CD4-positive, alpha-beta T cell treated with Interleukin-17A for 1 hour (primary cell): Measurements from ENCODE around the gene GPR152.
"Not testable (repeated sequence)": the region's sequence is repeated elsewhere in the genome, so short reads cannot be mapped to it uniquely, and the experiment has no call there.

Experiments used
- DNase-seq: peaks from one replicate; pipeline ENCODE4 v3.0.0-alpha.2; 2020

The GPR152 gene

DNA sequence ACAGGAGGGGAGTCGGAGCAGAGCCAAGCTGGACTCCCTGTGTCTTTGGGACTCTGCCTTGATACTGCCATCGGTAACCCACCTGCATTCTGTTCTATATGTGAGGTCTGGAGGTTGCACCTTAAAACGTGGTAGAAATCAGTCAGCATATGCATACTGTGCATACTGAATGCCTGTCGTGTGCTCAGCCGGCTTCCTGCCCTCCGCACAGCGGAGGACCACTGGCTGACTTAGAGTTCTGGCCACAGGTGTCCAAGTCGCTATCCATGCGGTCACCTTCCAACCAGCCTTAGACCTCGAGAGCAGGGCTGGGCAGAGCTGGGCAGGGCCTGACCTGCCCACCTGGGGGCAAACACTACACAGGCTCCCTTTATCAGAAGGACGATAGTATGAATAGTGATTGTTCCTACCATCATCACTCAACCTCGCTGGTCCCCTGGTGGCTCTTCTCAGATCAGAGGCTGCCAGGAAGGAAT lies 44.8 kb downstream of the GPR152 start:
- DNase-seq = no peak

DNA sequence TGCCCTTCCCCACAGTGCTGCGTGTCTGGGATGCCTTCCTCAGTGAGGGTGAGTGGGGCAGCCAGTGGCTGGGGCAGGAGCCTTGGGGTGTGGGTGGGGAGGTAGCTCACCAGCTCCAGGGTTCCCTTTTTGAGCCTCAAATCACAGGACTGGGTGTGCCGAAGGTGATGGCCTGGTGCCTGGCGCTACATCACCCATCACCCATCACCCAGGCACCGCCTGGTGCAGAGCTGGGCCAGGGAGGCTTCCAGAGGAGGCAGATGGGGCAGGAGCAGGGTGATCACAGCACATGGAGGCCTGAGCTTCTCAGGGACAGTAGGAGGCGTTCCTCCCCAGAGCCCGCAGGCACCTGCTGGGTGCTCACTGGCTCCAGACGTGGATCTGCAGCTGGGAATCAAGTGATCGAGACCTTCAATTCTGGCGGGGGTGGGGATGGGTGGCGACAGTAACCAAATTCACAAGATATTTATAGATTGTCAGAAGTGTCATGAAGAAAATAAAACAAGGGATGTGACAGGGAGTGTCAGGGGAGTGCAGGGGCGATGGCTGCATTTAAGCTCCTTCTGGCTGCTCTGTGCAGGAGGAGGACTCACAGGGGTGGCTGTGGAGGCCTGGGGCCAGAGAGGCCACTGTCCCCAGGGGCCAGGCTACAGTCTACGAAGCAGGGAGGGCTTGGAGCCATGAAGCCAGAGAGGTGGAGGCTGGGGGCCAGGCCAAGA lies 45.4 kb downstream of the GPR152 start:
- peak; percentile 42 for DNase-seq

DNA sequence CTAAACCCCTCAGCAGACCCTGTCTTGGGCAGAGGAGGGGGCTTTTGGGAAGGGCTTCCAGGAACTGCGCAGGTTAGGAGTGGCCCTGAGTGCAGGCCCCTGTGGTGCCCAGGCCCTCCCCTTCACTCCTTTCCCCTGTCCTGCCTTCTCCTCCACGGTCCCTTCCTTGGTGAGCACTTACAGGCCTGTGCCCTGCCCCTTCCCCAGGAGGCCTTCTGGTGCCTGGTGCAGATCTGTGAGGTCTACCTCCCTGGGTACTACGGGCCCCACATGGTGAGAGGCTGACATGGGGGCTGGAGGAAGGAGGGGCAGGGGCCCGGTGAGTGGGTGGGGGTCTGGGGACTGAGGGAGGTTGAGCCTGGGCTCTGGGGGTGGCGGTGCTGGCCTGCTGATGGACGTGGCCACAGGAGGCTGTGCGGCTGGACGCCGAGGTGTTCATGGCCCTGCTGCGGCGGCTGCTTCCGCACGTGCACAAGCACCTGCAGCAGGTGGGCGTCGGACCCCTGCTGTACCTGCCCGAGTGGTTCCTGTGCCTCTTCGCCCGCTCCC lies 46.0 kb downstream of the GPR152 start:
- no peak for DNase-seq

DNA sequence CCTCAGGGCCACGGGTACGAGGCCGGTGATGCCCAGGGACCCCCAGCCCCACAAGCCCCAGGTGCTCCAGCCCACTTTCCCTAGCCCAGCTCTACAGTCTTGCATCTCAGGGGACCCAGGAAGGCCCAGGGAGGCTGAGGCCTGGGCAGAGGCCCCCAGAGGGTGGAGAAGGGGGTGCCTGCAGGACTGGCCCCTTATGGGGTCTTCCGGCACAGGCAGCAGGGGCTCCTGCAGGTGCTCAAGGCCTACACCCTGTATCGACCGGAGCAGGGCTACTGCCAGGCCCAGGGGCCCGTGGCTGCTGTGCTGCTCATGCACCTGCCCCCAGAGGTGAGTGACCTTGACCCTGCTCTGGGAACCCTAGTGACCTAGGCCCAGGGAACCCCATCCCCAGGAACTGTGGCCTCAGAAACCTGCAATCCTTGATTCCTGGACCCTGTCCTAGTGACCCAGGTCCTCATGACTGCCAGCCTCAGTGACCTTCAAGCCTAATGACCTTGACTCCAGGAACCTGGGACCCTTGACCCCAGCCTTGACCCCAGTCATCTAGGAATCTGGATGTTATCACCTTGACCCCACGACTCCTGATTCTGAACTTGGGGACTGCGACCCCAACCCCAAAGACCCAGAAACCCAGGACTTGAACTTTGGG lies 46.7 kb downstream of the GPR152 start:
- no peak for DNase-seq

DNA sequence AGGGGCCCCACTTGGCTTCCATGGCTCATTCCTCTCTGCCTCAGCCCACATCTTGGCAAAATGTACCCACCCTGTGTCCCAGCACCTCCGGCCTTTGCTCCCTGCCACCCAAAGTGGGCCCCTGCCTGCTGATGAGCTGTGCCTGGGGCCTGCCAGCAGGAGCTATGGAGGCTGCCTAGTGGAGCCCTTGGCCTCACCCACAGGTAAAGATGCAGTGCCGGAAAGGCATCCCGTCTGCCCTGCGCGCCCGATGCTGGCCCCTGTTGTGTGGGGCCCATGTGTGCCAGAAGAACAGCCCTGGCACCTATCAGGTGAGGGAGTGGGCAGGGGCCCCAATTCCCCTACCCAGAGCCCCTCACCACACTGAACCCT lies 47.3 kb downstream of the GPR152 start:
- no peak for DNase-seq

DNA sequence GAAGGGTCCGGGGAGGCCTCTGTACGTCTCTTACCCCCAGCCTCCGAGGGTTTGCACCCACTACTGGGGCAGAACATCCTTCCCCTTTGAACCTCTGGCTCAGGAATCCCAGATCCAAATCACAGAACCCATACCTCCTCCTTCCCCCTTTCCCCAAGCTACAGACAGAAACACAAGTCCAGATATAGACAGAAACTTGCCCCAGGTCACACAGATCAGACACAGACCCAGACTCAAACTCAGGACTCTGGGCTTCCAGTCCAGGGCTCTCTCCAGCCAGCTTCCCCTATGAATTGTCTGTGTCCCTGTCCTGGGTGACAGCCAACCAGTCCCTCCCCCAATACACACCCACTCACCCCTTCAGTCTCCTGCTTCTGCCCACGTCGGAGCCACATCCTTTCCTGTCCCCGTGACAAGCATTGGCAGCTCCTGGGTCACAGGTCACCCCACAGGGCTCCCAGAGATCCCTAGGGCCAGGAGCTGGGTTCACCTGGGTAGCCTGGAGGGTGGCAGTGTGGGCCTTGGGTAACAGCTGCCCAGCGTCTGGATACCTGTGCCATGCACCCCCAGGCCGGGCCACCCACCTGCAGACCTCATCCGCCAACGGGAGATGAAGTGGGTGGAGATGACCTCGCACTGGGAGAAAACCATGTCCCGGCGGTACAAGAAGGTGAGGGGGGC lies 47.9 kb downstream of the GPR152 start:
- peak; percentile 66 for DNase-seq

DNA sequence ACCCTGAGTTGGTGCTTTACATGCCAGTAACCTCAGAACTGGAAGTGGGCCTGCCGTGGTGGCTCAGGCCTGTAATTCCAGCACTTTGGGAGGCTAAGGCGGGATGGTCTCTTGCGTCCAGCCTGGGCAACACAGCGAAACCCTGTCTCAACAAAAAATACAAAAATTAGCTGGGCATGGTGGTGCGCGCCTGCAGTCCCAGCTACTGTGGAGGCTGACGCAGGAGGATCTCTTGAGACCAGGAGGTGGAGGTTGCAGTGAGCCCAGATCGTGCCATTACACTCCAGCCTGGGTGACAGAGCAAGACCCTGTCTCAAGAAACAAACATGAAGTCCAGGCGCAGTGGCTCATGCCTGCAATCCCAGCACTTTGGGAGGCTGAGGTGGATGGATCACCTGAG lies 49.4 kb downstream of the GPR152 start:
- not testable (repeated sequence) for DNase-seq

DNA sequence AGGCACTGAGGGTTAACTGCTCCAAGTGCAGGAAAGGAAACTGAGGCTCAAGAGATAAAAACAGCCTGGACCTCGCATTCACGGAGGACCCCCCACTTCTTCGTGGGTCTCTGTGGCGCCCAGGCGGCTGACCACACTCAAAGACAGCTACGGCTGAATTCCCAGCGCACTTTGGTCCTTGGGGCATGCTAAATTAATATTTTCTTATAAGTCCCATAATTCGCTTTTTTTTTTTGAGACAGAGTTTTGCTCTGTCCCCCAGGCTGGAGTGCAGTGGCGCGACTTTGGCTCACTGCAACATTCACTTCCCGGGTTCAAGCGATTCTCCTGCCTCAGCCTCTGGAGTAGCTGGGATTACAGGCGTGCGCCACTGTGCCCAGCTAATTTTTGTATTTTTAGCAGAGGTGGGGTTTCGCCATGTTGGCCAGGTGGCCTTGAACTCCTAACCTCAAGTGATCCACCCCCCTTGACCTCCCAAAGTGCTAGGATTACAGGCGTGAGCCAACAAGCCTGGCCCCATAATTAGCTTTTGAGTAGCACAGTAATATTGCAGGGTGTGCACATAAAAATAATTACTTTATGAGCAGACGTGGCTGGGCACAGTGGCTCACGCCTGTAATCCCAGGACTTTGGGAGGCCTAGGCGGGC lies 50.2 kb downstream of the GPR152 start:
- DNase-seq = not testable (repeated sequence)

DNA sequence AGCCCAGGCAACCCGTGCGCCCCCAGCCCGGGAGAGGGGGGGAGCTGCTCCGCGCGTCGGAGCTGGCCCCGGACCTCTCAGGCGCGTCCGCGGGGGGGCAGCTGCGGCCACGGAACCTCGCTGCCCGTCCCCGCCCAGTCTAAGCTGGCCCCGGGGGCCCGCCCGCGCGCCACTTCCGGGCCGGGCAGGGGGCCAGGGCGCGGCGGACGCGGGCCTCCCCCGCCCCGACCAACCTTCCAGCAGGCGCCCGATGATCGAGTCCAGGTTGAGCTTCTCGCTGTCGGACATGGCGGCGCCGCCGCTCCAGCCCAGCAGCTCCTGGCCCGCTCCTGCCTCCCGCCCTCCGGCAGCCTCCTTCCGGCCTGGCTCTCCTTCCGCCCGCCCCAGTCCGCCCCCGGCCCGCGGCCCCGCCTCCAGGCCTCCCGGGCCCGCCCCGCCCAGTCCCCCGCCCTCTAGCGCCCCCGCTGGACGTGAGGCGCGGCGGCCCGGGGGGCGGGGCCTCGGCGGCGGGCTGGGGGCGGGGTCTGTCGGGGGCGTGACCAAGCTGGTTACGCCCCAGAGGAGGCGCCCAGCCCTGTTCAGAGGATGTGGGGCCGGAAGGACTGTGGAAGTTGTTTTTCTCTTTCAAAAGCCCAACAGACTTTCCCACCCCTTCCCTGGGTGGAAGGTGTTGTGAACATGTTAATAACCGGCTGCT lies 50.9 kb downstream of the GPR152 start, which contains the start of gene PPP1CA:
Gene PPP1CA, minus strand, starts transcription at position 364 of the 697 bp plus-strand sequence. Its CDS starts 76 bp downstream, at position 288.
- DNase-seq = peak; percentile 90
